Measurements from ENCODE around the gene PZP.

Gene PZP

GRCh38 chr12:9122091-9122609 lies 86.0 kb downstream of the PZP start:
- Histone ChIP-seq H3K4me1 (ENCODE audit: control insufficient read depth, low read depth, low read length) (no peaks in the 10 kb centered on the region), H3K56ac (ENCODE audit: low read length) (no peak overlapping the region), H2AK5ac (ENCODE audit: low read length) (no peak overlapping the region), H3K79me2 (ENCODE audit: control insufficient read depth, insufficient read depth, low read length) (no peaks in the 10 kb centered on the region), H3K27me3 (ENCODE audit: insufficient read depth, low read length, poor library complexity) (no peaks in the 10 kb centered on the region), H2BK15ac (replicated peaks; ENCODE audit: low read depth) (no peak overlapping the region), H3K79me1 (ENCODE audit: low read length) (no peaks in the 10 kb centered on the region), H2BK120ac (ENCODE audit: low read depth, low read length) (no peak overlapping the region), H3K36me3 (ENCODE audit: control insufficient read depth, insufficient read depth, low read length) (no peaks in the 10 kb centered on the region), H4K8ac (ENCODE audit: low read depth, low read length) (no peak overlapping the region), H3K4me2 (ENCODE audit: low read length) (no peak overlapping the region), H3K18ac (ENCODE audit: low read length) (no peak overlapping the region), H4K5ac (ENCODE audit: low read length) (no peak overlapping the region), H3K4me3 (ENCODE audit: low read length) (no peak overlapping the region), H3K23ac (ENCODE audit: low read length) (no peak overlapping the region), H3K27ac (ENCODE audit: low read depth, low read length) (no peak overlapping the region), H2BK5ac (ENCODE audit: low read length) (no peak overlapping the region), H3K4ac (ENCODE audit: low read depth, low read length) (no peak overlapping the region), H3K9ac (ENCODE audit: low read length) (no peak overlapping the region)
- no peak for DNase-seq
- no CpG with 5 or more reads among the region's 3 CpGs for WGBS (ENCODE audit: extremely low coverage, insufficient coverage, low lambda C conversion rate)

GRCh38 chr12:9120487-9121184 lies 87.6 kb downstream of the PZP start:
- Histone ChIP-seq H3K4me1 (ENCODE audit: control insufficient read depth, low read depth, low read length) (no peaks in the 10 kb centered on the region), H3K27ac (ENCODE audit: low read depth, low read length) (no peak overlapping the region), H3K79me2 (ENCODE audit: control insufficient read depth, insufficient read depth, low read length) (no peaks in the 10 kb centered on the region), H3K79me1 (ENCODE audit: low read length) (no peaks in the 10 kb centered on the region), H2BK15ac (replicated peaks; ENCODE audit: low read depth) (no peak overlapping the region), H3K4ac (ENCODE audit: low read depth, low read length) (no peak overlapping the region), H3K36me3 (ENCODE audit: control insufficient read depth, insufficient read depth, low read length) (no peaks in the 10 kb centered on the region), H2BK5ac (ENCODE audit: low read length) (no peak overlapping the region), H4K8ac (ENCODE audit: low read depth, low read length) (no peak overlapping the region), H2BK120ac (ENCODE audit: low read depth, low read length) (no peak overlapping the region), H3K27me3 (ENCODE audit: insufficient read depth, low read length, poor library complexity) (no peaks in the 10 kb centered on the region), H4K5ac (ENCODE audit: low read length) (no peak overlapping the region), H3K9ac (ENCODE audit: low read length) (no peak overlapping the region), H3K4me2 (ENCODE audit: low read length) (no peak overlapping the region), H2AK5ac (ENCODE audit: low read length) (no peak overlapping the region), H3K4me3 (ENCODE audit: low read length) (no peak overlapping the region), H3K56ac (ENCODE audit: low read length) (no peak overlapping the region), H3K18ac (ENCODE audit: low read length) (no peak overlapping the region), H3K23ac (ENCODE audit: low read length) (no peak overlapping the region)
- DNase-seq = no peak
- WGBS (ENCODE audit: extremely low coverage, insufficient coverage, low lambda C conversion rate) = no CpG with 5 or more reads among the region's 10 CpGs

DNA sequence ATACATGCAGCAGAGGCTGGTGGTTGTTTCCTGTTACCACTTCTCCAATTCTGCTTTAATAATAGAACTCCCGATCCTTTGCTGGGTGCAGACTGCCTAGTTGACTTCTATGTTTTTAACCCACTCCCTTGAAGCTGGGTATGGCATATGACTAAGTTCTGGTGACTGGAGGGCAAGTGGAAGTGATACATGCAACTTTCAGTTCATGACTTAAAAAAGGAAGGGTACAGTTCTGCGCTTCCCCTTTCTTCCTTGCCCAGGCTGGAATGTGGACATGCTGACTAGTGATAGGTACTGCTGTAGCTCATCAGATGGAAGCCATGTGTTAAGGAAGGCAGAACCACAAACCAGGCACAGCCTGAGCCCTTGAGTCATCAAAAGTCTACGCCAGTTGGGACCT lies 90.0 kb downstream of the PZP start:
- Histone ChIP-seq H3K4me3 (ENCODE audit: low read length) (no peak overlapping the region), H3K23ac (ENCODE audit: low read length) (no peak overlapping the region), H2BK120ac (ENCODE audit: low read depth, low read length) (no peak overlapping the region), H3K56ac (ENCODE audit: low read length) (no peak overlapping the region), H2BK15ac (replicated peaks; ENCODE audit: low read depth) (no peak overlapping the region), H3K27ac (ENCODE audit: low read depth, low read length) (no peak overlapping the region), H3K36me3 (ENCODE audit: control insufficient read depth, insufficient read depth, low read length) (no peaks in the 10 kb centered on the region), H3K18ac (ENCODE audit: low read length) (no peak overlapping the region), H3K79me1 (ENCODE audit: low read length) (no peaks in the 10 kb centered on the region), H3K9ac (ENCODE audit: low read length) (no peak overlapping the region), H3K27me3 (ENCODE audit: insufficient read depth, low read length, poor library complexity) (no peaks in the 10 kb centered on the region), H3K4me1 (ENCODE audit: control insufficient read depth, low read depth, low read length) (no peaks in the 10 kb centered on the region), H2AK5ac (ENCODE audit: low read length) (no peak overlapping the region), H4K5ac (ENCODE audit: low read length) (no peak overlapping the region), H3K79me2 (ENCODE audit: control insufficient read depth, insufficient read depth, low read length) (no peaks in the 10 kb centered on the region), H2BK5ac (ENCODE audit: low read length) (no peak overlapping the region), H3K4ac (ENCODE audit: low read depth, low read length) (no peak overlapping the region), H3K4me2 (ENCODE audit: low read length) (no peak overlapping the region), H4K8ac (ENCODE audit: low read depth, low read length) (no peak overlapping the region)
- DNase-seq = no peak
- no CpG with 5 or more reads among the region's 3 CpGs for WGBS (ENCODE audit: extremely low coverage, insufficient coverage, low lambda C conversion rate)

- no CpG with 5 or more reads among the region's 9 CpGs for WGBS (ENCODE audit: extremely low coverage, insufficient coverage, low lambda C conversion rate)
- H2AK5ac ChIP-seq (ENCODE audit: low read length) = no peak within 1 kb of the TSS
- H3K36me3 ChIP-seq (ENCODE audit: control insufficient read depth, insufficient read depth, low read length) = no peaks in the 10 kb centered on the region
- no peak for DNase-seq
- no peak within 1 kb of the TSS for H3K4me2 ChIP-seq (ENCODE audit: low read length)
- H3K4me3 ChIP-seq (ENCODE audit: low read length) = no peak within 1 kb of the TSS
- H3K9ac ChIP-seq (ENCODE audit: low read length) = no peak within 1 kb of the TSS
- no peak within 1 kb of the TSS for H3K56ac ChIP-seq (ENCODE audit: low read length)
- no peak within 1 kb of the TSS for H3K18ac ChIP-seq (ENCODE audit: low read length)
- no peak within 1 kb of the TSS for H2BK15ac ChIP-seq (replicated peaks; ENCODE audit: low read depth)
- H3K79me2 ChIP-seq (ENCODE audit: control insufficient read depth, insufficient read depth, low read length) = no peaks in the 10 kb centered on the region
- no peaks in the 10 kb centered on the region for H3K4me1 ChIP-seq (ENCODE audit: control insufficient read depth, low read depth, low read length)
- no peaks in the 10 kb centered on the region for H3K79me1 ChIP-seq (ENCODE audit: low read length)
- H3K27me3 ChIP-seq (ENCODE audit: insufficient read depth, low read length, poor library complexity) = no peaks in the 10 kb centered on the region
- no peak within 1 kb of the TSS for H3K27ac ChIP-seq (ENCODE audit: low read depth, low read length)
- H3K4ac ChIP-seq (ENCODE audit: low read depth, low read length) = no peak within 1 kb of the TSS
- H3K23ac ChIP-seq (ENCODE audit: low read length) = no peak within 1 kb of the TSS
- no peak within 1 kb of the TSS for H2BK120ac ChIP-seq (ENCODE audit: low read depth, low read length)
- no peak within 1 kb of the TSS for H4K5ac ChIP-seq (ENCODE audit: low read length)
- H4K8ac ChIP-seq (ENCODE audit: low read depth, low read length) = no peak within 1 kb of the TSS
- no peak within 1 kb of the TSS for H2BK5ac ChIP-seq (ENCODE audit: low read length)
These were observed 92.2 kb downstream of the PZP start, which contains the start of gene A2M for GRCh38 chr12:9115731-9116559. TSS of gene A2M (minus strand) at chr12:9115919. CDS start at chr12:9115849, 70 bp downstream.

DNA sequence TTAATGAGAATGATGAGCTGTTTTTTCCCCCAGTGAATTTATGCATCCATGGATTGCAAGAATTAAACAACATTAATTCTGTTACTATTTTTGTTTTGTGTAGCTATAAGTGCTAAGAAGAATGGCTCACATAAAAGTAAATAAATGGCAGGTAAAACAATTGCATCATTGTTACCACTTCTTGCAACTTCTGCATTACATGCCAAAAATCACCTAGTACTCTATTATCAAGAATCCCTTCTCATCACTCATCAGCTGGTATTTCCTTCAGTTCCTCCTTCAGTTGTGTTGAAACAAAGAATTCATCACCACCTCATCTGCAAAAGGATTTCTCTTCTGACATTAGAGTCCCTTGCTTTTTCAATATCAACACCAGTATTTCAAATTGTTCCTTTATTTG lies 93.2 kb downstream of the PZP start:
- Histone ChIP-seq H3K79me1 (ENCODE audit: low read length) (no peaks in the 10 kb centered on the region), H3K18ac (ENCODE audit: low read length) (no peak overlapping the region), H4K8ac (ENCODE audit: low read depth, low read length) (no peak overlapping the region), H2BK120ac (ENCODE audit: low read depth, low read length) (no peak overlapping the region), H4K5ac (ENCODE audit: low read length) (no peak overlapping the region), H3K4me3 (ENCODE audit: low read length) (no peak overlapping the region), H3K27me3 (ENCODE audit: insufficient read depth, low read length, poor library complexity) (no peaks in the 10 kb centered on the region), H3K36me3 (ENCODE audit: control insufficient read depth, insufficient read depth, low read length) (no peaks in the 10 kb centered on the region), H2AK5ac (ENCODE audit: low read length) (no peak overlapping the region), H3K4ac (ENCODE audit: low read depth, low read length) (no peak overlapping the region), H3K27ac (ENCODE audit: low read depth, low read length) (no peak overlapping the region), H3K4me1 (ENCODE audit: control insufficient read depth, low read depth, low read length) (no peaks in the 10 kb centered on the region), H3K9ac (ENCODE audit: low read length) (no peak overlapping the region), H2BK5ac (ENCODE audit: low read length) (no peak overlapping the region), H3K79me2 (ENCODE audit: control insufficient read depth, insufficient read depth, low read length) (no peaks in the 10 kb centered on the region), H3K56ac (ENCODE audit: low read length) (no peak overlapping the region), H3K23ac (ENCODE audit: low read length) (no peak overlapping the region), H2BK15ac (replicated peaks; ENCODE audit: low read depth) (no peak overlapping the region), H3K4me2 (ENCODE audit: low read length) (no peak overlapping the region)
- DNase-seq = no peak
